Measurements from ENCODE around the gene ZNF280C.

The ZNF280C gene

DNA sequence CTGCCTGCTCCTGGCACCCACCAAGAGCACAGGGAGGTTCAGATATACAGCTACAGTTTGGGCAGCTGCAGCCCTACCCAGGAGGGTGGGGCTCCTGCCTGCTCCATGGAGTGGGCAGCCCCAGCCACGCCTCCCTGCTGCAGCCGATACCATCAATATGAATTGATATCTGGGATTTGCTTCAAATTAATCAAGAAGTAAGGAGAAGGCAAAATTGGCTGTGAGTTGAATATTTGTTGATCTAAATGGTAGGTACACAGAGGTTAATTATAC lies 31.2 kb upstream of the ZNF280C start:
- Histone ChIP-seq H3K4me2 (ENCODE audit: low read length) (no peak overlapping the region), H4K12ac (ENCODE audit: low read depth, low read length) (no peak overlapping the region), H2BK12ac (ENCODE audit: low read length) (no peak overlapping the region), H3K23ac (ENCODE audit: low read length) (no peak overlapping the region), H3K27me3 (ENCODE audit: insufficient read depth, low read length) (no peaks in the 10 kb centered on the region), H2AK5ac (ENCODE audit: low read length) (no peak overlapping the region), H2BK120ac (ENCODE audit: insufficient read depth, low read length, poor library complexity) (no peak overlapping the region), H2AFZ (ENCODE audit: insufficient read depth, low read length, poor library complexity) (no peak overlapping the region), H3K14ac (ENCODE audit: low read length) (no peak overlapping the region), H2BK5ac (ENCODE audit: low read depth, low read length, poor library complexity) (no peak overlapping the region), H3K9ac (ENCODE audit: low read length) (no peak overlapping the region), H4K8ac (ENCODE audit: low read depth, low read length) (no peak overlapping the region), H3K4ac (ENCODE audit: low read depth, low read length) (no peak overlapping the region), H3K9me3 (ENCODE audit: insufficient read depth, low read depth, low read length) (no peaks in the 10 kb centered on the region), H3K79me1 (ENCODE audit: low read length) (no peaks in the 10 kb centered on the region), H4K91ac (ENCODE audit: low read depth, low read length) (no peak overlapping the region), H3K27ac (ENCODE audit: low read depth, low read length) (no peak overlapping the region), H3K18ac (ENCODE audit: low read length) (no peak overlapping the region), H3K79me2 (ENCODE audit: control insufficient read depth, insufficient read depth, low read length, poor library complexity) (no peaks in the 10 kb centered on the region), H3K36me3 (ENCODE audit: control insufficient read depth in 1 of 2, insufficient read depth in 2 of 2, low read length in 2 of 2) (no peaks in the 10 kb centered on the region), H3K4me1 (ENCODE audit: control insufficient read depth in 1 of 2, insufficient read depth in 2 of 2, low read length in 2 of 2) (no peaks in the 10 kb centered on the region), H3K4me3 (ENCODE audit: low read depth, low read length) (no peak overlapping the region)
- DNase-seq = no peak
- no CpG with 5 or more reads among the region's 2 CpGs for WGBS (ENCODE audit: extremely low coverage, insufficient coverage, insufficient read length)

DNA sequence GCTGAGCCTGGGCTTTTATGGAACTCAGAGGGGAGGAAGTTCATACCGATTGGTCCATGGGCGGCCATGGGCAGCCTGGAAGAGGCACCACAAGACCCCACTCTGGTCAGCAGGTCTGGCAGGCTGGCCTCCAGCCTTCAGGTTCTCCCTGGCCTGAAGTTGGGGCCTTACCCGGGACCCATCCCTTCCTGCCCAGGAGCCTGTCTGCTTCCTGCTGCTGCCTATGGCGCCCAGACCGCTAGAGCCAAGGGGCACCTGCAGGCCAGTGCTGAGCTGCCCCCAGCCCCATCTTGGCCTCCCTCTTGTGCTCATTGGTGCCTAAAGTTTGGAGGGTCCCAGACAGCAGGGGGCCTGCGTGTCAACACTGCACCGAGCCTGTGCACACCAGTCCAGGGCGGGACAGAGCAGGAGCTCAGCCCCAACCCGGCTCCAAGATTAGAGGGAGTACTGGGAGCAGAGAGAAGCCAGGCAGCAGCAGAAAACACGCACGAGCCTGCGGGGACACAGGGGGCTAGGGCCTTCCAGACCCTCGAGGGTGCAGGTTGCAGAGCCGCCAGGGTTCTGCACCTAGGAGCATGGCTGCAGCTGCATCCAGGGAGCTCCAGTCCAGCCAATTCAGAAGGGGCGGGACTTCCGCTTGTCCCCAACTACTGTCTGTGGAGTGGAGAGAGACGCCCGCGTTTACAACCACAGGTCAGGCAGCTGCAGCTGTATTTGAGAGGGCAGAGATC lies 30.7 kb upstream of the ZNF280C start:
- WGBS (ENCODE audit: extremely low coverage, insufficient coverage, insufficient read length) = no CpG with 5 or more reads among the region's 19 CpGs
- no peak overlapping the region for H3K23ac ChIP-seq (ENCODE audit: low read length)
- H3K4me2 ChIP-seq (ENCODE audit: low read length) = no peak overlapping the region

DNA sequence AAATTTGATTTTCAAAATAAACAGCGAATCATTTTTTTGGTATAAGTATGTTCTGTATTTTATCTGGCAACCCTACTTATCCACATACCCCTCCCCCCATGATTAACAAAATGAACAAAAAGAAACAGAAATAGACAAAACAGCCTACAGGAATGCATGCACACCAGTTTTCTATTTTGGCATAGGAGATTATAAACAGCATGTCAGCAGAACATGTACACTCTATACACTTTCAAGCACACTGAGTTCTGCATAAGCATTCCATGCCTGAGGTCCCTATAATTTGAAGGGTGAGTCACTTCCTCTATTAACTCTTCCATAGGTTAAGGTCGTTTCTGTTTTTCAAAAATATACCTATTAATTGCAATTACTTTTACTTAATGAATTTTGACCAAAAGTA lies 28.0 kb upstream of the ZNF280C start:
- no peak overlapping the region for H3K4me3 ChIP-seq (ENCODE audit: low read depth, low read length)
- no peak overlapping the region for H4K91ac ChIP-seq (ENCODE audit: low read depth, low read length)
- no peak overlapping the region for H2BK5ac ChIP-seq (ENCODE audit: low read depth, low read length, poor library complexity)
- no peaks in the 10 kb centered on the region for H3K27me3 ChIP-seq (ENCODE audit: insufficient read depth, low read length)
- no peak overlapping the region for H3K27ac ChIP-seq (ENCODE audit: low read depth, low read length)
- no peak for DNase-seq
- H3K18ac ChIP-seq (ENCODE audit: low read length) = no peak overlapping the region
- H2AK5ac ChIP-seq (ENCODE audit: low read length) = no peak overlapping the region
- H2BK12ac ChIP-seq (ENCODE audit: low read length) = no peak overlapping the region
- H4K8ac ChIP-seq (ENCODE audit: low read depth, low read length) = no peak overlapping the region
- H3K9me3 ChIP-seq (ENCODE audit: insufficient read depth, low read depth, low read length) = no peaks in the 10 kb centered on the region
- H3K4ac ChIP-seq (ENCODE audit: low read depth, low read length) = no peak overlapping the region
- H3K23ac ChIP-seq (ENCODE audit: low read length) = no peak overlapping the region
- H3K9ac ChIP-seq (ENCODE audit: low read length) = no peak overlapping the region
- H3K14ac ChIP-seq (ENCODE audit: low read length) = no peak overlapping the region
- WGBS (ENCODE audit: extremely low coverage, insufficient coverage, insufficient read length) = no CpG with 5 or more reads among the region's 2 CpGs
- H3K79me1 ChIP-seq (ENCODE audit: low read length) = no peaks in the 10 kb centered on the region
- no peaks in the 10 kb centered on the region for H3K36me3 ChIP-seq (ENCODE audit: control insufficient read depth in 1 of 2, insufficient read depth in 2 of 2, low read length in 2 of 2)
- no peak overlapping the region for H3K4me2 ChIP-seq (ENCODE audit: low read length)
- H3K79me2 ChIP-seq (ENCODE audit: control insufficient read depth, insufficient read depth, low read length, poor library complexity) = no peaks in the 10 kb centered on the region
- H4K12ac ChIP-seq (ENCODE audit: low read depth, low read length) = no peak overlapping the region
- no peak overlapping the region for H2BK120ac ChIP-seq (ENCODE audit: insufficient read depth, low read length, poor library complexity)
- no peaks in the 10 kb centered on the region for H3K4me1 ChIP-seq (ENCODE audit: control insufficient read depth in 1 of 2, insufficient read depth in 2 of 2, low read length in 2 of 2)
- H2AFZ ChIP-seq (ENCODE audit: insufficient read depth, low read length, poor library complexity) = no peak overlapping the region

More for the DNA sequence above, 30.7 kb upstream of the ZNF280C start:
- no peaks in the 10 kb centered on the region for H3K9me3 ChIP-seq (ENCODE audit: insufficient read depth, low read depth, low read length)
- no peak overlapping the region for H4K12ac ChIP-seq (ENCODE audit: low read depth, low read length)
- H3K79me1 ChIP-seq (ENCODE audit: low read length) = no peaks in the 10 kb centered on the region
- H2AK5ac ChIP-seq (ENCODE audit: low read length) = no peak overlapping the region
- no peaks in the 10 kb centered on the region for H3K27me3 ChIP-seq (ENCODE audit: insufficient read depth, low read length)
- DNase-seq = no peak
- H4K91ac ChIP-seq (ENCODE audit: low read depth, low read length) = no peak overlapping the region
- H3K9ac ChIP-seq (ENCODE audit: low read length) = no peak overlapping the region
- H2BK120ac ChIP-seq (ENCODE audit: insufficient read depth, low read length, poor library complexity) = no peak overlapping the region
- no peak overlapping the region for H2AFZ ChIP-seq (ENCODE audit: insufficient read depth, low read length, poor library complexity)
- no peak overlapping the region for H2BK5ac ChIP-seq (ENCODE audit: low read depth, low read length, poor library complexity)
- no peak overlapping the region for H2BK12ac ChIP-seq (ENCODE audit: low read length)
- H3K18ac ChIP-seq (ENCODE audit: low read length) = no peak overlapping the region
- no peak overlapping the region for H3K14ac ChIP-seq (ENCODE audit: low read length)
- H3K4me1 ChIP-seq (ENCODE audit: control insufficient read depth in 1 of 2, insufficient read depth in 2 of 2, low read length in 2 of 2) = no peaks in the 10 kb centered on the region
- no peaks in the 10 kb centered on the region for H3K79me2 ChIP-seq (ENCODE audit: control insufficient read depth, insufficient read depth, low read length, poor library complexity)
- no peak overlapping the region for H3K27ac ChIP-seq (ENCODE audit: low read depth, low read length)
- H3K4ac ChIP-seq (ENCODE audit: low read depth, low read length) = no peak overlapping the region
- H4K8ac ChIP-seq (ENCODE audit: low read depth, low read length) = no peak overlapping the region
- no peaks in the 10 kb centered on the region for H3K36me3 ChIP-seq (ENCODE audit: control insufficient read depth in 1 of 2, insufficient read depth in 2 of 2, low read length in 2 of 2)
- no peak overlapping the region for H3K4me3 ChIP-seq (ENCODE audit: low read depth, low read length)

DNA sequence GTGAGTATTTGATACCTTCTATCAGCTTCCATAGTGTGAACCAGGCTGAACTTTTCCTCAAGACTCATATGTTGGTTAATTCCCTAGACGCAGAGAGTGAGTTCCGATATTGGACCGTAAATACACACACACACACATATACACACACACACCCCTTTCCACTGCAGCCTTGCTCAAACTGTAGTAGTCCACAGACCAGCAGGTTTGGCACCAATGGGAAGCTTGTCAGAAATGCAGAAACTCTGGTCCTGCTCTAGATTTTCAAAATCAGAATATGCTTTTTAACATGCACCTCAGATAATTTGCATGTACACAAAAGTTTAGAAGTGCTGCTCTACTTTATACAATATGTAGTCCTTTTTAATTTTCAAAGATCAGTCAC lies 27.6 kb upstream of the ZNF280C start:
- no peak overlapping the region for H4K8ac ChIP-seq (ENCODE audit: low read depth, low read length)
- H3K27ac ChIP-seq (ENCODE audit: low read depth, low read length) = no peak overlapping the region
- H3K9ac ChIP-seq (ENCODE audit: low read length) = no peak overlapping the region
- H3K14ac ChIP-seq (ENCODE audit: low read length) = no peak overlapping the region
- no peak overlapping the region for H2BK5ac ChIP-seq (ENCODE audit: low read depth, low read length, poor library complexity)
- H3K23ac ChIP-seq (ENCODE audit: low read length) = no peak overlapping the region
- H4K91ac ChIP-seq (ENCODE audit: low read depth, low read length) = no peak overlapping the region
- H3K79me2 ChIP-seq (ENCODE audit: control insufficient read depth, insufficient read depth, low read length, poor library complexity) = no peaks in the 10 kb centered on the region
- H3K4me1 ChIP-seq (ENCODE audit: control insufficient read depth in 1 of 2, insufficient read depth in 2 of 2, low read length in 2 of 2) = no peaks in the 10 kb centered on the region
- peak in 1 of 2 donors; percentile 17 for DNase-seq
- H3K27me3 ChIP-seq (ENCODE audit: insufficient read depth, low read length) = no peaks in the 10 kb centered on the region
- no peaks in the 10 kb centered on the region for H3K36me3 ChIP-seq (ENCODE audit: control insufficient read depth in 1 of 2, insufficient read depth in 2 of 2, low read length in 2 of 2)
- no peak overlapping the region for H2BK12ac ChIP-seq (ENCODE audit: low read length)
- no peak overlapping the region for H3K4me2 ChIP-seq (ENCODE audit: low read length)
- no peak overlapping the region for H4K12ac ChIP-seq (ENCODE audit: low read depth, low read length)
- WGBS (ENCODE audit: extremely low coverage, insufficient coverage, insufficient read length) = no CpG with 5 or more reads among the region's 3 CpGs
- no peak overlapping the region for H2BK120ac ChIP-seq (ENCODE audit: insufficient read depth, low read length, poor library complexity)
- no peak overlapping the region for H2AFZ ChIP-seq (ENCODE audit: insufficient read depth, low read length, poor library complexity)
- no peaks in the 10 kb centered on the region for H3K9me3 ChIP-seq (ENCODE audit: insufficient read depth, low read depth, low read length)
- no peak overlapping the region for H2AK5ac ChIP-seq (ENCODE audit: low read length)
- no peak overlapping the region for H3K4ac ChIP-seq (ENCODE audit: low read depth, low read length)
- H3K79me1 ChIP-seq (ENCODE audit: low read length) = no peaks in the 10 kb centered on the region
- no peak overlapping the region for H3K4me3 ChIP-seq (ENCODE audit: low read depth, low read length)
- H3K18ac ChIP-seq (ENCODE audit: low read length) = no peak overlapping the region

Data from trophoblast cell (in vitro differentiated cells and primary cell).